Activated CD4-positive, alpha-beta T cell treated with anti-CD3 and anti-CD28 coated beads, Interleukin-2, amount 50 U/mL, for 1 hour (primary cell): Measurements from ENCODE around the gene ERN2.
A peak's percentile ranks its signal among the peaks of the same experiment; 100 is the strongest.

Source experiments
- DNase-seq: peaks from one replicate; pipeline ENCODE4 v3.0.0-alpha.2; 2020

Gene ERN2

DNA sequence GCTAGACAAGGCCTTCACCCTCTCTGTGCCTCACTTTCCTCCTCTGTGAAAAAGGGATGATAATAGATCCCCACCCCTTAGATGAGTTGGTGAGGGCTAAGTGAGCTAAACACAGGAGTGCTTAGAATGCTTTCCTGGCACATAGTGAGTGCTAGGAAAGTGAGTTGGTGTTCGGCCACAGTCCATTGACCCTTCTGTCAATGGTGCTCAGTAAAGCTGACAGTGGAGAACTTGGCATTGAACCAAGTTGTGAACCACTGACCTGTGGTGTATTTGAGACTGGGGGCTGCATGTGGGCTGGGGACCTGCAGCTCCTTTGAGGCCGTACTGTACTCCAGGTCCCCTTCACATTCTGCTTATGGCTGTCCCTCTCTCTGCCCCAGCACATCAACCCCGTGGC lies 29.5 kb downstream of the ERN2 start:
- no peak for DNase-seq

DNA sequence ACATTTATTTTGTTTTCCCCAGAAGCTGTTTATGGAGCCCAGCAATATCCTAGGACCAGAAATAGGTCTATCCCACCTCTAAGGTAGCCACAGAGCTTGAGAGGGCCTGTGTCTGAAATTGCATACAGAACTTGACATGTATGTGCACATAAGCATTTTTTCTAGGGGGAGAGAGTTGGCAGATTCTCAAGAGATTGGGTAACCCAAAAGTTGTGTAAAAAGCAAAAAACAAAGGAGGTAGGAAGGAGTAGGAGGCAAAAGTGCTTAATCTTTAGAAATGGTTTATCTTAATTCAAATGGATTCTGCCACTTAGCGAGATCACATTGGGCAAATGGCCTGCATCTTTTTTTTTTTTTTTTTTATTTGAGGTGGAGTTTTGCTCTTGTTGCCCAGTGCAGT lies 30.8 kb downstream of the ERN2 start:
- DNase-seq = no peak

GRCh38 chr16:23679986-23680336 lies 33.1 kb downstream of the ERN2 start:
- no peak for DNase-seq

- DNase-seq = no peak
Measured at GRCh38 chr16:23679274-23679985, 33.6 kb downstream of the ERN2 start.

DNA sequence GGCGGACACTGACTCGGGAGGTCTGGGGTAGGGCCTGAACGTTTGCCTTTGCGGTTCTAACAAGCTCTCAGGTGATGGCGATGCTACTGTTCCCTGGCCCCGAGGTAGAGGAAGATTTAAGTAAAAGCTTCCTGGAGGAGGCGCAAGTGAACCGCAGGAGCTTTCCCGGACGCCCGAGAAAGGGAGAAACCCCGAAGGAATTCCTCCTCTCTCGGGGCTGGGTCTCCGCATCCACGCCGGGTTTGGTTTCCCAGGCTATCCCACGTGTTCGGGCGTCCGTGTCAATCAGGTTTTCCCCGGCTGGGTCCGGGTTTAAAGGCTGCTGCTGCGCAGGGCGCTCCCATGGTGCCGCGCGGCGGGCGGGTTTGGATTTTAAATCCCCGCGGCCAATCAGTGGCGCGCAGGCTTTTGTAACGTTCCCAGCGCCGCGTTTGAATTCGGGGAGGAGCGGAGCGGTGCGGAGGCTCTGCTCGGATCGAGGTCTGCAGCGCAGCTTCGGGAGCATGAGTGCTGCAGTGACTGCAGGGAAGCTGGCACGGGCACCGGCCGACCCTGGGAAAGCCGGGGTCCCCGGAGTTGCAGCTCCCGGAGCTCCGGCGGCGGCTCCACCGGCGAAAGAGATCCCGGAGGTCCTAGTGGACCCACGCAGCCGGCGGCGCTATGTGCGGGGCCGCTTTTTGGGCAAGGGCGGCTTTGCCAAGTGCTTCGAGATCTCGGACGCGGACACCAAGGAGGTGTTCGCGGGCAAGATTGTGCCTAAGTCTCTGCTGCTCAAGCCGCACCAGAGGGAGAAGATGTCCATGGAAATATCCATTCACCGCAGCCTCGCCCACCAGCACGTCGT lies 34.4 kb downstream of the ERN2 start, which contains the start of gene PLK1:
PLK1 (plus strand) TSS at position 460 of the 844 bp plus-strand sequence; CDS start at position 504, 44 bp downstream.
- DNase-seq = peak; percentile 69

DNA sequence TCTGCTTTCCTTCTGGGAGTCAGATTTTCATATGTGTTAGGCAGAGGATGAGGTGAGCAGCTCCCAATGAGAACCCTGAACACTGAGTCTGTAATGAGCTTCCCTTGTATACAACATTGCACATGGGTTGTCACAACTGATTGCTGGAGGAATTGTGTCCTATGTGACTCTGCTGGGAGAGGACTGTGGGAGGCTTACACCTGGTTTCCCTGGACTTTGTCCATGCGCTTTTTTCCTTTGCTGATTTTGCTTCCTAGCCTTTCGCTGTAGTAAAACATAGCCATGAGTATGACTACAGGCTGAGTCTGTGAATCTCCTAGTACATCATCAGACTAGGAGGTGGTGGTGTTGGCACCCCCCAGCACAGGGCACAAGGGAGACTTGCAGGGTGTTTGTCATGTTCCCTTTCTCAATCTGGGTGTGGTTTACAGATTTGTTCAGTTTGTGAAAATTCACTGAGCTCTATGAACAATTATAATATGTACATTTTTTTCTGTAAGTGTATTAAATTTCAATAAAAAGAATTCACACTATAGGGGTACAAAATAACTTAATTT lies 36.0 kb downstream of the ERN2 start:
- no peak for DNase-seq

DNA sequence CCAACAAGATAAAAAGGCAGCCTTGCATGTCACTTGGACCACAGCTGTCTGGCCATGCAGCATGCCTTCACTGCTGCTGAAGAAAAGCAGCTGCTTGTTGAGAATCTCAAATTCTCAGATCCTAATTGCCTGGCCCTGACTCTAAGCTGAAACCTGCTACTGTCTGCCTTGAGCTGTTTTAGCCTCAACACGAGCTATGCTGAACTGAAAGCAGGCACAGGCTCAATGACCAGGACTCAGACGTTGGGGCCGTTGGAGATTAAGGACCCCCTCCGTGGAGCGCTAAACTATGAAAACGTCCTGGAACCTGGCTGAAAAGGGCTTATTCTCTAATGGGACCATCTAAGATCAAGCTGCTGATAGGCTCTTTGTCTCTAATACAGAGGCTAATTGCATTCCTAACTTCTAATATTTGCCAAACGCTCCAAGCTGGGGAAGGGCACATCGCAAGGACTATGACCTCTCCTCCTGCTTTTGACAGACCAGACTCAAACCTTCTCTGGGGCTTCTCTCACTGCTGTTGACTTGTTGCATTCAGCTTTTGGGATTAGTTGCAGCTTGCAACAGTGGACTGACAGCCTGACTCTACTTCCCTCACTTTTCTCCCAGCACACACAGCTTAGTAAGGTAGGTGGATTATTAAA lies 38.9 kb downstream of the ERN2 start:
- DNase-seq = no peak

DNA sequence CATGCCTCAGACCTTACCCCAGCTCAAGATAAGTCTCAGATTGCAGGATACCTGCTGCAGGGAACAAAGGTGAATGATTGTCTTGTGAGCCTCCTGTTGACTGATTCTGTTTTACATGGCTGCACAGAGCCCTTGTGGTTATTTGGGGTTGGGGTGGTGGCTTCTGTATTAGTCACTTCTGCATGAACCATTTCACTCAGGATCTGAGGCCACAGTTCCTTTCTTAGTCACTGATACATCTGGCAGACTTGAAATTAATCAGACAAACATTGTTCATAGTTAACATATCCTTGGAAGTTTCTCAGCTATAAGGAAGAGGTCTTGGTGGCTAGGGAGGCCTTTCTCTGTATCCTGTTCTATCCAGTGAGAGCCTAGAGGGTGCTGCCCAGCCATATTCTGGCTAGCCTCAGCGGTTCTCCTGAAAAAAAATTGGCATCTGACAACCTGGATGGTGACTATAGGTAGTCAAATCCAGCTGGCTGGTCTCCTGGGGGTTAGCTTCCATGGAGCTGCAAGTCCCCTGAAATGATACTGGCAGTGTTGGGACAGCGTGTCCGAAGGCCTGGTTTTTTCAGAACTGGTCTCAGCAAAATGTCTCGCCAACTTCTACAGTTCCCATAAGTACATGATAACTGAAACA lies 42.8 kb downstream of the ERN2 start:
- DNase-seq = no peak

DNA sequence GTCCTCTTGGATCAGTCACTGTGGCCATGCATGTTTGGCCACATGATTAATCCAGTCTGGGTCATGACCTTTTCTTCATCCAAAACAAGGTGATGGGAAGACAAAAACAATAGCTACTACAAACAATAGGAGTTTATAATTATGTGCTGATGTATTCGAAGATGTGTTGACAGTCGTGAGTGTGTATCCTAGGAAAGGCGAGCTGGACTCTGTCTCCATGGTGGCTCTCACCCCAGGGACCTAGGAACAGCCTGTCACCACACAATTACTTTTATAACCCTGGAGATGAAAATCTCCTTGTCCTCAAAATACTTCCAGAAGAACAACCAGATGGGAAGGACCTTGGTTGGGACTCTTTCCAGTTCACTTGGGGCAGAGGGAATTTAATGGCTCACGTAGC lies 44.1 kb downstream of the ERN2 start:
- no peak for DNase-seq

DNA sequence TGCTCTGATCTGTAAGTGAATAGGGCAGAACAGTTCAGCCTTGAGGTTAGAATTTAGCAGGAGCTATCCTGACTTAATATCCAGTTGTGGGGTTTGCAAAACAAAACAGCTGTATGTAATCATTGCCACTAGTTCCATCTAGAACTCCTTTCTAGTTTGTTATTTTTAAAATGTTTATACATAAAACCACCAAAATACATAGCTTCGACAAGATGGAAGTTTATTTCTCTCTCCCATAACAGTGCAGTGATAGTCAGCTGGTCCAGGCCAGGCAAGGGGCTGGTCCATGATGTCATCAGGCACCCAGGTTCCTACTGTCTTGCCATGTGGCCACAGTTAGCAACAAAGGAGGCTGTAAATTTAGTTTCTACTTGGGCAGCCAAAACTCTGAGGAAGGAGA lies 44.8 kb downstream of the ERN2 start:
- no peak for DNase-seq

DNA sequence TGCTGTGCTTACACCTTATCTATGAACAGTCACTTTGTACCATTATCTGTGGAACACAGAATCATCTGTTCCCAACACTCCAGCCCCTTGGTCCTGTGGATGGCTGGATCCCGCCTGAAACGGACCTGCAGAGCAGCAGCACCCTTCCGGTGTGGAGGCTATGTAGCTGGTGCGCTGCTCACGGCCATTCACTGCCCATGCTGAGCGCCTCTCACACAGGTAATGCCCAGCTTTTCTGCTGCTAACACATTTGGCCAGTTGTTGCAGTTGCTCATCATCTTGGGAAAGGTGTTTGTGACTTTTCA lies 45.7 kb downstream of the ERN2 start:
- DNase-seq = no peak

- DNase-seq = no peak
Measured at GRCh38 chr16:23666571-23667354, 46.3 kb downstream of the ERN2 start.

DNA sequence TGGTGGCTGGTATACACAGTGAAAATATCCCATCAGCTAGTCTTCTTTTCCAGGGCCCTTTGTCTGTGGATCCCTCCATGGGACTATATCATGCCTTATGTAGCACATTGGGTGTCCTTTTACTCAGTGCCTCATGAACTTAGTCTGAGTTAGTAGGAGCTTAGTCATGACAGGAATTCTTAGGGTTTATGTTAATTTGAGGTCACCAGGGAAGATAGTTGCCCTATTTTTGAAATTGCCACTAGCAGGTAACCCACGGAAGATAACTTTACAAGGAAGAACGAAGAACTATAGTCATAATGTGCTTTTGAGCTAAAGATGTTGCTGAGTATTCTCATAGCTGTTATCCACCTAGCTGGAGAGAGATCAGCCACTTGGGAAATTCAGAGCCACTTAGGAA lies 49.1 kb downstream of the ERN2 start:
- DNase-seq = no peak

DNA sequence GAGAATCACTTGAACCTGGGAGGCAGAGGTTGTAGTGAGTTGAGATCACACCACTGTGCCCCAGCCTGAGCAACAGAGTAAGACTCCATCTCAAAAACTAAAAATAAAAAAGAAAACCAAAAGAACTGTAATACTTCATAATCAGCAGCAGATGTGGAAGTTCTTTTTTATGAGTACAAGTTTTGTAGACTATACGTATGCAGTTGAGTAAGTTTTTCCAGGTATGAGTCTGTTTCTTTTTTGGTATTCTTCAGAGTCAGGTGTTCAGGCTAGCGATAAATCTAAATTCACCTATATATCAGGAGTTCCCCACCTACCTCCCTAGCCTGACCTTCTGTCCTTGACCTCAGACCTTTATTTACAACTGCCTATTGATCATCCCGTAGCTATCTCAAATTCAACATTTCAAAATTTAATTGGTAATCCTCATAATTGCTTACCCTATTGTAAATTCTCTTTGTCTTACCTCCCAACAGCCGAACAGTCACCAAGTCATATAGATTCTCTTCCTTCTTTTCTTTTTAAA lies 61.0 kb downstream of the ERN2 start:
- no peak for DNase-seq

GRCh38 chr16:23650674-23651416 lies 62.2 kb downstream of the ERN2 start:
- DNase-seq = no peak

- DNase-seq = no peak
Measured at GRCh38 chr16:23642246-23642774, 70.7 kb downstream of the ERN2 start.

DNA sequence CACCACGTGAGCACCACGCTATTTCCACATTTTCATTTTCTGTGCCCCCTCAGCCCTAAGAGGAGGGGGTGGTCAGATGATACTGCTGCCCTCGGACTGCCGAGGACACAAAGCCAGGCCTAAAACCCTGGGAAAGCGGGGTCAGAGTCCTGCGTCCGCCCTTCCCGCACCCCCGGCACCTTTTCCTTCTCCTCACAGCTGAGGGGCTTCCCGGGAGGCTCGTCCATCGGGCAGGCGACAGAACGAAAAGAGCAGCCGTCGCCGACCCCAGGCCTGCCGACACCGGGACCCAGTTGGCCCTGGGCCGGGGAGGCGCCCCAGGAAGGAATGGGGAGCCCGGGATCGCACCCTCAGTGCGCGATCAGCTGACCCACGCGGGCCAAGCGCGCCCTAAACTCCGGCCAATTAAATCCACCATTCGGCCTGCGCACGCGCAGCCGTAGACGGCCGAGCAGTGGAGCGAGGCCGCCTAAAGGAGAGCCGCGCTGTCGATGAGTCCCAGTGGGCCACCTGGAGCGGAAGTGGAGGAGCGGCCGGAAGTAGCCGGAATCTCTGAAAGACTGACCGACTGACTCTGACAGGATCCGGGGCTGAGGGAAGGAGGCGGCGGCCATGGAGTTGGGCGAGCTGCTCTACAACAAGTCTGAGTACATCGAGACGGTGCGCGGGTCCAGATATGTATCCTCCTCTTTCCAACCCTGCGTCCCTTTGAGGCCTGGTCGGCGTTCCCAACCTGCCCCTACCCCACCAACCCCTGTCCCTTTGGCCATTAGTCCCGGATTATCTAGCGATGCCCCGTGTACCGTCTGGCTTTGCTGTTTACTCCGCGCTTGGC lies 71.9 kb downstream of the ERN2 start, which contains the start of the genes DCTN5 and PALB2:
DCTN5 (plus strand) TSS at position 536 of the 835 bp plus-strand sequence; CDS start at position 613, 77 bp downstream.
PALB2 (minus strand) TSS at position 380 of the 835 bp plus-strand sequence; CDS start at position 227, 153 bp downstream.
- DNase-seq = peak; percentile 76

GRCh38 chr16:23640615-23640930 lies 72.4 kb downstream of the ERN2 start:
- no peak for DNase-seq
